Uterus (tissue), 4 donors: ENCODE measurements around the gene SLX4IP. TPM values are rescaled to one million over a fixed set of nuclear protein-coding genes. Genes with fewer than 3 reads are reported as not detected.

Experiments used
- DNase-seq, 2 donors: peaks; one replicate each; pipeline ENCODE4 v3.0.0-alpha.2; 2019 to 2020
- H3K27ac ChIP-seq, 2 donors: fragments of 200-600 bp; sonication (generic); 1 replicate in 1 of 2; 2 replicates in 1 of 2; pipeline ENCODE4 v1.5.1; 2016 to 2018
- H3K27me3 ChIP-seq, 2 donors: fragments of 200-600 bp; sonication (generic); one replicate each; pipeline ENCODE4 v1.5.1; 2018 to 2019; ENCODE audit warnings: control low read depth in 1 of 2
- H3K36me3 ChIP-seq, 2 donors: fragments of 200-600 bp; sonication (generic); one replicate each; pipeline ENCODE4 v1.5.1; 2019; ENCODE audit warnings: control low read depth in 1 of 2
- H3K4me1 ChIP-seq, 2 donors: fragments of 200-600 bp; sonication (generic); one replicate each; pipeline ENCODE4 v1.5.1; 2018 to 2019; ENCODE audit warnings: control low read depth in 1 of 2
- H3K4me3 ChIP-seq, 2 donors: fragments of 200-600 bp; sonication (generic); 1 replicate in 1 of 2; 2 replicates in 1 of 2; pipeline ENCODE4 v1.5.1; 2018 to 2019; ENCODE audit warnings: mild to moderate bottlenecking in 1 of 2
- H3K9me3 ChIP-seq, 2 donors: fragments of 200-600 bp; sonication (generic); one replicate each; pipeline ENCODE4 v1.5.1; 2019; ENCODE audit warnings: control low read depth in 1 of 2
- CTCF ChIP-seq, 4 experiments: fragments of 200-600 bp in 2 of 4; fragments of 450-650 bp in 2 of 4; sonication (generic) in 2 of 4; IDR thresholded peaks; one replicate each; pipeline ENCODE4 v1.5.1; 2016 to 2019; ENCODE audit warnings: antibody characterized with exemption in 4 of 4, mild to moderate bottlenecking in 2 of 4, moderate library complexity in 1 of 4
- POLR2A ChIP-seq, 2 donors: fragments of 450-650 bp; IDR thresholded peaks; one replicate each; pipeline ENCODE4 v1.6.1; 2016; ENCODE audit warnings: antibody characterized with exemption in 2 of 2, mild to moderate bottlenecking in 1 of 2, moderate library complexity in 1 of 2
- intact Hi-C: fragments of 100-400 bp; cut with DNase I; formaldehyde crosslinking; loops from one replicate; pipeline ENCODE4 v1.15.1; 2023; ENCODE audit warnings: low total_unique reads
- total RNA-seq, 4 donors: library from RNA; depleted of rRNA in 3 of 4; stranded (reverse); fragments of >200 nt in 3 of 4; gene quantifications; one replicate each; pipeline versions ENCODE4 v1.1.0 to v1.2.4, GENCODE V29; 2014 to 2023
- donor health status: DM: yes; HTN: yes; CAD: no.

SLX4IP gene
- total RNA-seq, 4 donors from 2014 or later: 0.51 to 7.1 (median 2.0) TPM

DNA sequence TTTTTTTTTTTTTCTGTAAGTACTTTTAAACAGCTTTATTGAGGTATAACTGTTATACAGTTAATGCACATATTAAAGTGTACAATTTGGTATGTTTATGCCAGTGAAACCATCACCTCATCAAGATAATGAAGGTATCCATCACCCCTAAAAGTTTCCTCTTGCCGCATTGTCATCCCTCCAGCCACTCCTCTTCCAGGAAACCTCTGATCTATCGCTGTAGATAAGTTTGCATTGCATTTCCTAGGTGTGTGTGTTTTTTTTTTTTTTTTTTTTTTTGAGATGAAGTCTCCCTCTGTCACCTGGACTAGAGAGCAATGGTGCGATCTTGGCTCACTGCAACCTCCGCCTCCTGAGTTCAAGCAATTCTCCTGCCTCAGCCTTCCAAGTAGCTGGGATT, 3.1 kb downstream of the SLX4IP start:
- no peaks in the 10 kb centered on the region for H3K9me3 ChIP-seq
- no peak for TF ChIP-seq POLR2A (IDR thresholded peaks at IDR 0.05)
- no peak for TF ChIP-seq CTCF (IDR thresholded peaks at IDR 0.05)
- no peaks in the 10 kb centered on the region for H3K4me1 ChIP-seq
- intact Hi-C loops: loop anchor here (10.0 kb wide), 1 partner anchor 237 kb away; the partner anchor contains the start of gene JAG1
- H3K36me3 ChIP-seq: no peaks in the 10 kb centered on the region
- DNase-seq: no peak
- H3K27ac ChIP-seq: no peak overlapping the region
- no peaks in the 10 kb centered on the region for H3K27me3 ChIP-seq
- H3K4me3 ChIP-seq: no peak overlapping the region

- H3K4me3 ChIP-seq: no peak overlapping the region
- intact Hi-C loops: no loop called here
- H3K27ac ChIP-seq: no peak overlapping the region
- H3K9me3 ChIP-seq: no peaks in the 10 kb centered on the region
- DNase-seq: no peak
- no peaks in the 10 kb centered on the region for H3K4me1 ChIP-seq
- no peaks in the 10 kb centered on the region for H3K36me3 ChIP-seq
- H3K27me3 ChIP-seq: no peaks in the 10 kb centered on the region
- TF ChIP-seq CTCF (IDR thresholded peaks at IDR 0.05): no peak
- TF ChIP-seq POLR2A (IDR thresholded peaks at IDR 0.05): no peak
These were observed 8.8 kb downstream of the SLX4IP start for GRCh38 chr20:10443936-10444335.

- Histone ChIP-seq H3K4me1 (no peaks in the 10 kb centered on the region), H3K4me3 (no peak overlapping the region), H3K27ac (no peak overlapping the region), H3K9me3 (no peaks in the 10 kb centered on the region), H3K36me3 (no peaks in the 10 kb centered on the region), H3K27me3 (no peaks in the 10 kb centered on the region)
- TF ChIP-seq POLR2A (IDR thresholded peaks at IDR 0.05) (no peak), CTCF (IDR thresholded peaks at IDR 0.05) (no peak)
- intact Hi-C loops: no loop called here
- no peak for DNase-seq
These were observed 10.7 kb downstream of the SLX4IP start for GRCh38 chr20:10445758-10446157.

GRCh38 chr20:10447028-10447427, 11.9 kb downstream of the SLX4IP start:
- TF ChIP-seq POLR2A (IDR thresholded peaks at IDR 0.05): no peak
- no peak for TF ChIP-seq CTCF (IDR thresholded peaks at IDR 0.05)
- no peaks in the 10 kb centered on the region for H3K27me3 ChIP-seq
- no peak for DNase-seq
- intact Hi-C loops: no loop called here
- no peaks in the 10 kb centered on the region for H3K36me3 ChIP-seq
- no peaks in the 10 kb centered on the region for H3K9me3 ChIP-seq
- no peak overlapping the region for H3K27ac ChIP-seq
- no peaks in the 10 kb centered on the region for H3K4me1 ChIP-seq
- no peak overlapping the region for H3K4me3 ChIP-seq

DNA sequence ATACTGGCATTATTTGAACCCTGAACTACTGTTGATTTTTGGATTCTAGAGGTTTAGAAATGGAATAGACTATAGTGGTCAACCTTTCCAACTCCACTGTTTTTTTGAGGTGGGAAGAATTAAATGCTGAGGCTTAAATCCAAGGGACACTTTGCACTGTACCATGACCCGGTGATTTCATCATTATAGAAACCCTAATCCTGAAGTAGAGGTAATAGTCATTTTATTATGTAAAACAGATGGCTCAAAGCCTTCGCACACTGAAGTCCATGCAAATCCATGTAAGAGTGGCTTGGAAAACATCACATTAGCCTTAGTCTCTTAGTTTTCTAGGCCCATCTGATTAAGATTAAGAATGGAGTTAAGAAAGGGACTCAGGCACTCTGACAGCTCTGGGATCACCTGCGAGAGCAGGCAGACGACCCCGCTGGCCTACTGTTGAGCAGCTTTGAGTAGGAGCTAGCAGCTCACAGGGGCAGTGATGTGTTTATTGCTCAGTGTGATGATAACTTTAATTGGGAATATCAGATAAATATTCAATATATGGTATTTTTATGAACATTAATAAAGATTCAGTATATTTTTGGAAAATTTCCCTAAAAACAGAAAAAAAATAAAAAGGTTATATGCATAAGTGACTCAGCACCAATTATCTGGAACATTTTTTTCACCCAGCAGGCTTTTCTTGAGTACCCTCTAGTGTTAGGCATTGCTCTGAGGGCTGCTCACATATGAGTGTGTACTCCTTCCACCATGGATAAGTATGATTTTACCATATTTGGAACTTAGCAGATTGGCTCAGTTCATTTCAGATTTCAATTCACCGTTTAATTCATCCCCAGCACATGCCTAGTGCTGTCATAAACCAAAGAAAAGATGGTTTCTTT, 13.4 kb downstream of the SLX4IP start:
- Histone ChIP-seq H3K9me3 (no peaks in the 10 kb centered on the region), H3K4me1 (no peaks in the 10 kb centered on the region), H3K27ac (no peak overlapping the region), H3K36me3 (no peaks in the 10 kb centered on the region), H3K27me3 (no peaks in the 10 kb centered on the region), H3K4me3 (no peak overlapping the region)
- DNase-seq: no peak
- no peak for TF ChIP-seq CTCF (IDR thresholded peaks at IDR 0.05)
- TF ChIP-seq POLR2A (IDR thresholded peaks at IDR 0.05): no peak
- intact Hi-C loops: no loop called here
